Thyroid gland (tissue), 4 donors: ENCODE data around the gene COPS9. TPM values are rescaled to one million over a fixed set of nuclear protein-coding genes. Genes with fewer than 3 reads are reported as not detected.
A peak's percentile ranks its signal among the peaks of the same experiment; 100 is the strongest.

Experiments
- DNase-seq, 2 donors: peaks; one replicate each; pipeline ENCODE4 v3.0.0-alpha.2; 2019
- H3K27ac ChIP-seq, 3 donors: fragments of 200-600 bp; sonication (generic); 1 replicate in 2 of 3; 2 replicates in 1 of 3; pipeline ENCODE4 v1.5.1; 2016 to 2019; ENCODE audit warnings: mild to moderate bottlenecking in 1 of 3, moderate library complexity in 1 of 3
- H3K27me3 ChIP-seq: fragments of 200-600 bp; sonication (generic); one replicate; pipeline ENCODE4 v1.5.1; 2019
- H3K36me3 ChIP-seq, 2 donors: fragments of 200-600 bp; sonication (generic); one replicate each; pipeline ENCODE4 v1.5.1; 2016 to 2019
- H3K4me1 ChIP-seq, 2 donors: fragments of 200-600 bp; sonication (generic); one replicate each; pipeline ENCODE4 v1.5.1; 2017 to 2019
- H3K4me3 ChIP-seq, 3 donors: fragments of 200-600 bp; sonication (generic); replicated peaks in 1 of 3; 1 replicate in 2 of 3; 2 replicates in 1 of 3; pipeline ENCODE4 v1.5.1; 2016; ENCODE audit warnings: mild to moderate bottlenecking in 1 of 3
- H3K9me3 ChIP-seq: fragments of 200-600 bp; sonication (generic); one replicate; pipeline ENCODE4 v1.5.1; 2017
- CTCF ChIP-seq, 6 experiments: fragments of 200-600 bp in 3 of 6; fragments of 450-650 bp in 3 of 6; sonication (generic) in 3 of 6; IDR thresholded peaks; one replicate each; pipeline ENCODE4 v1.5.1; 2016 to 2019; ENCODE audit warnings: antibody characterized with exemption in 6 of 6, mild to moderate bottlenecking in 2 of 6, inconsistent platforms in 1 of 6, moderate library complexity in 1 of 6
- POLR2A ChIP-seq, 2 donors: fragments of 450-650 bp; IDR thresholded peaks; one replicate each; pipeline ENCODE4 v1.6.1; 2017; ENCODE audit warnings: antibody characterized with exemption in 2 of 2, mild to moderate bottlenecking in 2 of 2, moderate library complexity in 1 of 2
- WGBS, 2 donors: methylation state at CpG; one replicate each; pipeline ENCODE4 v1.1.5; 2017; 5-methylcytosine and 5-hydroxymethylcytosine counted together
- intact Hi-C: fragments of 100-400 bp; cut with DNase I; formaldehyde crosslinking; loops from one replicate; pipeline ENCODE4 v1.15.1; 2023
- total RNA-seq, 4 donors: library from RNA; depleted of rRNA; stranded (reverse); fragments of >200 nt; gene quantifications; one replicate each; pipeline ENCODE4 v1.2.3, GENCODE V29; 2016

The COPS9 gene
- total RNA-seq, 4 donors from 2014 or later: 63.6 to 965 (median 239) TPM

GRCh38 chr2:240143801-240144648 is 7.9 kb upstream of the COPS9 start:
- WGBS, 2 donors: 53 to 57% methylated on average over 24 to 32 of the region's 36 CpGs
- Histone ChIP-seq H3K36me3 (no peaks in the 10 kb centered on the region), H3K4me1 (peaks cover 19 to 26% of the 10 kb centered on the region in 2 donors), H3K27ac (no peak overlapping the region), H3K4me3 (no peak overlapping the region), H3K9me3 (no peaks in the 10 kb centered on the region), H3K27me3 (no peaks in the 10 kb centered on the region)
- peak; percentile 63 to 67 for DNase-seq
- intact Hi-C loops: loop anchor here (2.0 kb wide), 1 partner anchor 83 kb away; no protein-coding TSS in a partner anchor
- TF ChIP-seq CTCF (IDR thresholded peaks at IDR 0.05) (peak; percentile 87 to 97 (median 89)), POLR2A (IDR thresholded peaks at IDR 0.05) (no peak)

- Histone ChIP-seq H3K4me3 (no peak overlapping the region), H3K4me1 (peaks cover 19 to 33% of the 10 kb centered on the region in 2 donors), H3K27me3 (no peaks in the 10 kb centered on the region), H3K27ac (no peak overlapping the region), H3K36me3 (no peaks in the 10 kb centered on the region), H3K9me3 (no peaks in the 10 kb centered on the region)
- WGBS, 2 donors: 65 to 68% methylated on average over 4 to 5 of the region's 6 CpGs
- no peak for TF ChIP-seq POLR2A (IDR thresholded peaks at IDR 0.05)
- no peak for TF ChIP-seq CTCF (IDR thresholded peaks at IDR 0.05)
- no peak for DNase-seq
- intact Hi-C loops: no loop called here
Measured at GRCh38 chr2:240143276-240143675, 7.2 kb upstream of the COPS9 start.

- Histone ChIP-seq H3K27me3 (no peaks in the 10 kb centered on the region), H3K27ac (no peak overlapping the region), H3K36me3 (no peaks in the 10 kb centered on the region), H3K9me3 (no peaks in the 10 kb centered on the region), H3K4me3 (no peak overlapping the region), H3K4me1 (peaks cover 19 to 34% of the 10 kb centered on the region in 2 donors)
- intact Hi-C loops: no loop called here
- WGBS, 2 donors: 87 to 97% methylated on average over 4 to 5 of the region's 5 CpGs
- no peak for TF ChIP-seq CTCF (IDR thresholded peaks at IDR 0.05)
- TF ChIP-seq POLR2A (IDR thresholded peaks at IDR 0.05): no peak
- no peak for DNase-seq
Measured at GRCh38 chr2:240142859-240143258, 6.8 kb upstream of the COPS9 start.

- 85 to 92% methylated on average over 16 of the region's 16 CpGs for WGBS, 2 donors
- H3K27me3 ChIP-seq: no peaks in the 10 kb centered on the region
- intact Hi-C loops: no loop called here
- H3K36me3 ChIP-seq: no peaks in the 10 kb centered on the region
- H3K27ac ChIP-seq: no peak overlapping the region
- H3K4me3 ChIP-seq: no peak overlapping the region
- TF ChIP-seq POLR2A (IDR thresholded peaks at IDR 0.05): no peak
- no peak for TF ChIP-seq CTCF (IDR thresholded peaks at IDR 0.05)
- H3K4me1 ChIP-seq: peaks cover 19 to 34% of the 10 kb centered on the region in 2 donors
- DNase-seq: no peak
- no peaks in the 10 kb centered on the region for H3K9me3 ChIP-seq
Measured at GRCh38 chr2:240142256-240142775, 6.2 kb upstream of the COPS9 start.

- Histone ChIP-seq H3K4me3 (no peak overlapping the region), H3K27ac (peak overlapping the region in 2 of 3 donors; percentile 87 to 95), H3K36me3 (no peaks in the 10 kb centered on the region), H3K4me1 (peaks cover 21 to 38% of the 10 kb centered on the region in 2 donors), H3K9me3 (no peaks in the 10 kb centered on the region), H3K27me3 (no peaks in the 10 kb centered on the region)
- intact Hi-C loops: no loop called here
- no peak for TF ChIP-seq CTCF (IDR thresholded peaks at IDR 0.05)
- TF ChIP-seq POLR2A (IDR thresholded peaks at IDR 0.05): no peak
- 85 to 89% methylated on average over 14 of the region's 14 CpGs for WGBS, 2 donors
- DNase-seq: no peak
Measured at GRCh38 chr2:240141736-240142135, 5.6 kb upstream of the COPS9 start.
